ENCODE measurements around the gene NPEPL1.
A peak's percentile ranks its signal among the peaks of the same experiment; 100 is the strongest.

NPEPL1 gene

DNA sequence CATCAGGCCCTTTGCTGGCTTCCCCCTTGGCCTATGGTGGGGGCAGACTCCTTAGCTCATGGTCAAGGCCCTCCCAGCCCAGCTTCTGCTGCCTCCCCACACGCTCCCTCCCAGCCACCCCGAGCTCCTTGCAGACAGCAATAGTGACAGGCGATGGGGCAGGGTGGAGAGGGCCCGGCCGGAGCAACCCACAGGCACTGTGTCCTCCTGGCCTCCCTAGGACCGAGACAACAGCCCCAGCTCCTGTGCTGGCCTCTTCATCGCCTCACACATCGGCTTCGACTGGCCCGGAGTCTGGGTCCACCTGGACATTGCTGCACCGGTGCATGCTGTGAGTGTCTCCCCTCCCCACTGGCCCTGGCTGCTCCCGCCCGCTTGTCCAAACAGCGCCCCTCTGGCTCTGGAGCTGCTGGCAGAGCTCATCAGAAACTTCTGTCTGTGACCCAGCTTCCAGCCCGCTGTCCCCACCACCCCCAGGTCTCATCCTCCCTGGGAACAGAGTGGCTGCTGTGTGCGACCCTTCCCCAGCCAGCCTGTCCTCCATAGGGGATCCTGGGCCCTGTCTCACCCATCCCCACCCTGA, 21.8 kb downstream of the NPEPL1 start:
- TF ChIP-seq CTCF (IDR thresholded peaks at IDR 0.05; ENCODE audit: extremely low read depth, insufficient read depth, missing control alignments): no peak
- in situ Hi-C loops (cut with MboI; ENCODE audit: low pct_unique_long_range_greater_than_20kb, low sequenced_read_pairs, unreplicated experiment): no loop called here
- peak; percentile 9 for DNase-seq (ENCODE audit: low spot score)

DNA sequence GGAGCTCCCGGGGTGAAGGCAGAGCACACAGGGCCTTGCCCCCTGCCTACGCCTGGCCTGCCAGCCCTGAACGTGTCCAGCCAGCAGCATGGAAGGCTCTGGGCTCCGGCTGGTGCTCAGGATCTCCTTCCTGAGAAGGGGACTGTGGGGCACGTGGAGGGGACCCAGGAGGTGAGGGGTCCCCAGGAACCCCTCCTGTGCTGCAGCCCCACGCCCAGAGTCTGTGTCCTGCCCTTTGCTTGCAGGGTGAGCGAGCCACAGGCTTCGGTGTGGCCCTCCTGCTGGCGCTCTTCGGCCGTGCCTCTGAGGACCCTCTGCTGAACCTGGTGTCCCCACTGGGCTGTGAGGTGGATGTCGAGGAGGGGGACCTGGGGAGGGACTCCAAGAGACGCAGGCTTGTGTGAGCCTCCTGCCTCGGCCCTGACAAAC, 22.3 kb downstream of the NPEPL1 start:
- in situ Hi-C loops (cut with MboI; ENCODE audit: low pct_unique_long_range_greater_than_20kb, low sequenced_read_pairs, unreplicated experiment): no loop called here
- no peak for TF ChIP-seq CTCF (IDR thresholded peaks at IDR 0.05; ENCODE audit: extremely low read depth, insufficient read depth, missing control alignments)
- no peak for DNase-seq (ENCODE audit: low spot score)

GRCh38 chr20:58715391-58715800, 22.8 kb downstream of the NPEPL1 start:
- in situ Hi-C loops (cut with MboI; ENCODE audit: low pct_unique_long_range_greater_than_20kb, low sequenced_read_pairs, unreplicated experiment): no loop called here
- TF ChIP-seq CTCF (IDR thresholded peaks at IDR 0.05; ENCODE audit: extremely low read depth, insufficient read depth, missing control alignments): no peak
- DNase-seq (ENCODE audit: low spot score): peak; percentile 10

- DNase-seq (ENCODE audit: low spot score): peak; percentile 7
- in situ Hi-C loops (cut with MboI; ENCODE audit: low pct_unique_long_range_greater_than_20kb, low sequenced_read_pairs, unreplicated experiment): no loop called here
- TF ChIP-seq CTCF (IDR thresholded peaks at IDR 0.05; ENCODE audit: extremely low read depth, insufficient read depth, missing control alignments): no peak
Observed at GRCh38 chr20:58715801-58716475, 23.3 kb downstream of the NPEPL1 start.

GRCh38 chr20:58716476-58717277, 24.1 kb downstream of the NPEPL1 start:
- no peak for TF ChIP-seq CTCF (IDR thresholded peaks at IDR 0.05; ENCODE audit: extremely low read depth, insufficient read depth, missing control alignments)
- peak; percentile 22 for DNase-seq (ENCODE audit: low spot score)
- in situ Hi-C loops (cut with MboI; ENCODE audit: low pct_unique_long_range_greater_than_20kb, low sequenced_read_pairs, unreplicated experiment): no loop called here

DNA sequence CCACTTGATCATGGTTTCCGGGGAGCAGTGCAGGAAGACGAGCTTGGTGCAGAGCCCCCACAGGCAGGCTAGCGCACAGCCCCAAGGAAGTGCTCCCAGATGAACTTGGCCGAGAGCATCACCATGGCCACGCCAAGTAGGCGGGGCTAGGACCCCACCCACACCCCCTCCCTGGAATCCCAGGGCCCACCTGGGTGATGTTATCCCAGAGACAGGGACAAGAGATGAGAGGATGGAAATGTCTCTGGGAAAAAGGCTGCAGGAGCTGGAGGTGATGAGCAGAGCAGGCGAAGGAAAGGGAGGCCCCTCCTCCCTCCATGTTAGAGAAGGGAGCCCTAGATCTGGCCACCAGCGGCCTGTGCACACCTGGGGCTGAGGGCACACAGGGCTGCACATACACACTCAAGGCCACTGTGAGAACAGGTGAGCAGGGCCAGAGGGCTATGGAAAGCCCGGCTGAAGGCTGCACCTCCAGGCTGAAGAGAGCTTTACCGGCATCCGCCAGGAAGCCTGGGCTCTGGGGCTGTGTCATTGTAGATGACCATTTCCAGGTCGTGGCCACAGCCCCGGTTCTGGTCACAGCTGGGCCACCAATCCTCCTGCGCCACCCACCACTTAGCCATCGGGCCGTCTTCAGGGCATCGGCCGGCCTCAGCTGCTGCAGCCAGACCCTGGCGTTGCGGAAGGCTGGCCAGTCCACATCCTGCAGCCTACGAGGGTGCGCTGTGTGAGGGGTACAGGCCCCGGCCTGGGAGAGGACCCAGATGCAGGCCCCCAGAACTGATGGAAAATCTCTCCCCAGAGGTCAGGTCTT, 24.9 kb downstream of the NPEPL1 start:
- in situ Hi-C loops (cut with MboI; ENCODE audit: low pct_unique_long_range_greater_than_20kb, low sequenced_read_pairs, unreplicated experiment): no loop called here
- TF ChIP-seq CTCF (IDR thresholded peaks at IDR 0.05; ENCODE audit: extremely low read depth, insufficient read depth, missing control alignments): no peak
- DNase-seq (ENCODE audit: low spot score): peak; percentile 15
